Fibroblast of villous mesenchyme (primary cell): Measurements from ENCODE around the gene MTA2. TPM values are rescaled to one million over a fixed set of nuclear protein-coding genes. Genes with fewer than 3 reads are reported as not detected.

ENCODE experiments used
- DNase-seq: peaks from one replicate; pipeline ENCODE4 v3.0.0-alpha.2; 2010; ENCODE audit warnings: low read depth
- H3K4me3 ChIP-seq: 2 replicates; pipeline ENCODE4 v1.5.1; 2011; ENCODE audit warnings: low read depth, mild to moderate bottlenecking, low read length
- CTCF ChIP-seq: IDR thresholded peaks from 2 replicates; pipeline ENCODE4 v1.5.1; 2012; ENCODE audit warnings: low read depth, mild to moderate bottlenecking, low read length; ENCODE audit not compliant: insufficient read depth
- total RNA-seq: library from RNA; depleted of rRNA; stranded (reverse); fragments of >200 nt; gene quantifications from 2 replicates; pipeline ENCODE4 v1.2.3, GENCODE V29; 2012

MTA2 gene
- total RNA-seq, 1 donor: 197 TPM

DNA sequence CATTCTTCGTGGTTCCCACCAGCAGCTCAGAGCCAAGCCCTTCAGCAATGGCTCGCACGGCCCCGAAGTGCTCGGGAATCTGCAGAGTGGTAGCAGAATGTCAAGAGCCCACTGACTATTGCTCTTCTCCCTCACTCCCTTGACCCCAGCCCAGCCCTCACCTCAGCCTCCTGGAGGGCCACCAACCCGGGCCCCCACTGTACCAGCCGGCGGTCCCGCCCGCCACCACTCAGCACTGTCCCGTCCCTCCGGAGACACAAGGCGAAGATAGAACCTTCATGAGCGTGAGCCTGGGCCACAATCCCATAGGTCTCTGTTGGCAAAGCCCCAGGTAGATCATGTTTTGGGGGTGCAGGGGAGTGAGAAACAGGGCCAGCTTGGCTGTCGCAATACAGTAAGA is 4.2 kb upstream of the MTA2 start:
- no peak for TF ChIP-seq CTCF
- DNase-seq: no peak
- H3K4me3 ChIP-seq: no peak overlapping the region

DNA sequence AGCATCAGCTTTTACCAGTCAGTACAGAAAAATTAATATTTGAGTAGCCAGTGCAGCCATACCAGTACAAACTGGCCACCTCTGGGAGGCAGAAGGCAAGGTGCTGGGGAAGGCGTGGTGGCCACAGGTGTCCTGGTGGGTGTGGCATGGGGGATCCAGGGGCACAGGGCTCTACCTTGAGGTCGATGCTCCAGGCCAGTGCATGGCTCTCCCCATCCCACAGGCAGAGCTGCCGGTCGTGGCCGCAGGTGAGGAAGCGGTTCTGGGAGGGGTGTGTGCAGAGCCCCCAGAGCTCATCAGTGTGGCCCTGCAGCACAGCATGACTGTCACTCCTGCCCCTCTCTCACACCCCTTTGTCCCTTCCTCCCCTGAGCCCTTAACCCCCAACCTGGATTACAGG is 3.8 kb upstream of the MTA2 start:
- no peak overlapping the region for H3K4me3 ChIP-seq
- TF ChIP-seq CTCF: no peak
- DNase-seq: no peak

GRCh38 chr11:62604460-62605120 is 2.9 kb upstream of the MTA2 start:
- TF ChIP-seq CTCF: no peak
- no peak for DNase-seq
- no peak overlapping the region for H3K4me3 ChIP-seq

- no peak overlapping the region for H3K4me3 ChIP-seq
- TF ChIP-seq CTCF: no peak
- no peak for DNase-seq
Observed at GRCh38 chr11:62603776-62604299, 2.2 kb upstream of the MTA2 start.

- no peak for DNase-seq
- H3K4me3 ChIP-seq: peak overlapping the region; percentile 92
- TF ChIP-seq CTCF: no peak
Observed at GRCh38 chr11:62603072-62603408, 1.4 kb upstream of the MTA2 start.

- no peak for TF ChIP-seq CTCF
- peak; percentile 69 for DNase-seq
- peak overlapping the region; percentile 92 for H3K4me3 ChIP-seq
Observed at GRCh38 chr11:62602141-62603071, 741 bp upstream of the MTA2 start.
